ENCODE data around the gene ISOC1. TPM values are rescaled to one million over a fixed set of nuclear protein-coding genes. Genes with fewer than 3 reads are reported as not detected.

The ISOC1 gene
- total RNA-seq, 4 donors from 2014 or later, result 31.2 to 149 (median 82.5) TPM

GRCh38 chr5:129051283-129051682, 43.3 kb upstream of the ISOC1 start:
- Histone ChIP-seq H3K27ac (no peak overlapping the region), H3K4me3 (no peak overlapping the region), H3K36me3 (no peaks in the 10 kb centered on the region), H3K9me3 (no peaks in the 10 kb centered on the region), H3K27me3 (no peaks in the 10 kb centered on the region), H3K4me1 (peaks cover 0 to 11% (median 0%) of the 10 kb centered on the region in 3 donors)
- WGBS, 2 donors (ENCODE audit: low coverage in 1 of 2), result 18 to 93% methylated on average over 4 of the region's 4 CpGs
- TF ChIP-seq EP300 (IDR thresholded peaks at IDR 0.05), result no peak
- no peak for TF ChIP-seq POLR2AphosphoS5 (IDR thresholded peaks at IDR 0.05)
- TF ChIP-seq CTCF (IDR thresholded peaks at IDR 0.05), result no peak
- TF ChIP-seq POLR2A (IDR thresholded peaks at IDR 0.05), result no peak
- ATAC-seq, result no peak

GRCh38 chr5:129053438-129053837, 41.1 kb upstream of the ISOC1 start:
- no peak for ATAC-seq

DNA sequence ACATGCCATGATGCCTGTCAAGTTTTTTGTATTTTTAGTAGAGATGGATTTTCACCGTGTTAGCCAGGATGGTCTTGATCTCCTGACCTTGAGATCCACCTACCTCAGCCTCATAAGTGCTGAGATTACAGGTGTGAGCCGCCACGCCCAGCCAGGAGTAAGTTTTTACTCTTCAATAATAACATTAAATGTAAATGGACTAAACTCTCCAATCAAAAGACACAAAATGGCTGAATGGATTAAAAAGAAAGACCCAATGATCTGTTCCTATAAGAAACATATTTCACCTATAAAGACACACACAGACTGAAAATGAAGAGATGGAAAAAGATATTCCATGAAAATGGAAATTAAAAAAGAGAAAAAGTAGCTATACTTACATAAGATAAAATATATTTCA, 37.2 kb upstream of the ISOC1 start:
- 94 to 100% methylated on average over 2 to 3 of the region's 3 CpGs for WGBS, 2 donors (ENCODE audit: low coverage in 1 of 2)
- H3K36me3 ChIP-seq, result no peaks in the 10 kb centered on the region
- no peak overlapping the region for H3K4me3 ChIP-seq
- H3K4me1 ChIP-seq, result no peaks in the 10 kb centered on the region
- no peak overlapping the region for H3K27ac ChIP-seq
- H3K27me3 ChIP-seq, result no peaks in the 10 kb centered on the region
- no peak for ATAC-seq
- peaks cover 0 to 5% (median 0%) of the 10 kb centered on the region in 3 donors for H3K9me3 ChIP-seq
- no peak for TF ChIP-seq POLR2AphosphoS5 (IDR thresholded peaks at IDR 0.05)
- no peak for TF ChIP-seq POLR2A (IDR thresholded peaks at IDR 0.05)
- TF ChIP-seq EP300 (IDR thresholded peaks at IDR 0.05), result no peak
- TF ChIP-seq CTCF (IDR thresholded peaks at IDR 0.05), result no peak

More at GRCh38 chr5:129053438-129053837, 41.1 kb upstream of the ISOC1 start:
- peaks cover 0 to 7% (median 0%) of the 10 kb centered on the region in 3 donors for H3K4me1 ChIP-seq
- no peaks in the 10 kb centered on the region for H3K27me3 ChIP-seq
- H3K36me3 ChIP-seq, result no peaks in the 10 kb centered on the region
- H3K9me3 ChIP-seq, result peaks cover 0 to 5% (median 0%) of the 10 kb centered on the region in 3 donors
- H3K27ac ChIP-seq, result no peak overlapping the region
- no peak overlapping the region for H3K4me3 ChIP-seq
- TF ChIP-seq POLR2AphosphoS5 (IDR thresholded peaks at IDR 0.05) (no peak), EP300 (IDR thresholded peaks at IDR 0.05) (no peak), POLR2A (IDR thresholded peaks at IDR 0.05) (no peak), CTCF (IDR thresholded peaks at IDR 0.05) (peak in 3 of 4 experiments; percentile 6 to 42 (median 17))

- Histone ChIP-seq H3K9me3 (peaks cover 0 to 5% (median 0%) of the 10 kb centered on the region in 3 donors), H3K36me3 (no peaks in the 10 kb centered on the region), H3K4me3 (no peak overlapping the region), H3K4me1 (peaks cover 0 to 30% (median 2%) of the 10 kb centered on the region in 3 donors), H3K27ac (no peak overlapping the region), H3K27me3 (no peaks in the 10 kb centered on the region)
- no peak for ATAC-seq
- TF ChIP-seq CTCF (IDR thresholded peaks at IDR 0.05), result no peak
- no peak for TF ChIP-seq EP300 (IDR thresholded peaks at IDR 0.05)
- no peak for TF ChIP-seq POLR2AphosphoS5 (IDR thresholded peaks at IDR 0.05)
- no peak for TF ChIP-seq POLR2A (IDR thresholded peaks at IDR 0.05)
- 45 to 75% methylated on average over 2 of the region's 2 CpGs for WGBS, 2 donors (ENCODE audit: low coverage in 1 of 2)
Observed at GRCh38 chr5:129061849-129062248, 32.7 kb upstream of the ISOC1 start.

DNA sequence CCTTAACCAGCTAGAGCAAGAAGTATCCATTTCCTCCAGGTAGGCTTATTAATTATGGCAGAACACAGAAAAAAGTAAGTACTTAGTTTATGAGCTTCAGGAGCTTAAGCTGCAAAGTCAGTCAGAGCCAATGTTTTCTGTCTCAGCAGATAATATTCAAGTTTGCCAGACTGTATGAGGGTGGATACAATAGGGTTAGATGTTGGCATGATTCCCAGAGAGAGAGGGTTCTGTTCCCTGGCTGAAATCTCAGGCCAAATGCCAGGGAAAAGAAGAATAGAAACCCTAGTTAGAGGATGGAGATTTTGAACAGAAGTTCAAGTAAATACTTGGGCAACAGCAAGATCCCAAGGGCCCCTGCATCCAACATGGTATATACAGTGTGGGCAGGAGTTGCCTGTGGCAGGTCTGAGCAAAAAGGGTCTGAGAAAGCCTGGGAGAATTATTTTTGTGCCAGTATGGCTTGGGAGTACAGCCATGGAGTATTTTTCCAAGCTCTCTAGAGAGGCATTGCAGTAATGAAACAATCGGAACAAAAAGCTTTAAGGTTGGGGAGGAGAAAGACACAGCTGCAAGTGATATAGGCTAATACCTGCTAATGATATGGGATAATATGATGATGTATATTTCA, 31.0 kb upstream of the ISOC1 start:
- Histone ChIP-seq H3K27ac (peak overlapping the region; percentile 32 to 69 (median 62)), H3K4me3 (no peak overlapping the region), H3K36me3 (no peaks in the 10 kb centered on the region), H3K9me3 (no peaks in the 10 kb centered on the region), H3K4me1 (peaks cover 0 to 32% (median 2%) of the 10 kb centered on the region in 3 donors), H3K27me3 (no peaks in the 10 kb centered on the region)
- ATAC-seq, result no peak
- 38% methylated on average over 1 of the region's 1 CpG; no CpG with 5 or more reads in 1 of the 2 donors for WGBS, 2 donors (ENCODE audit: low coverage in 1 of 2)
- TF ChIP-seq POLR2A (IDR thresholded peaks at IDR 0.05), result no peak
- no peak for TF ChIP-seq EP300 (IDR thresholded peaks at IDR 0.05)
- TF ChIP-seq CTCF (IDR thresholded peaks at IDR 0.05), result no peak
- no peak for TF ChIP-seq POLR2AphosphoS5 (IDR thresholded peaks at IDR 0.05)

Data from gastroesophageal sphincter (tissue), 4 donors.